Liver (tissue), 9 donors: ENCODE data around the gene OGFOD3. TPM values are rescaled to one million over a fixed set of nuclear protein-coding genes. Genes with fewer than 3 reads are reported as not detected.

ENCODE experiments used
- DNase-seq: peaks from one replicate; pipeline ENCODE4 v3.0.0-alpha.2; 2017; ENCODE audit warnings: low spot score
- H3K27ac ChIP-seq, 2 donors: one replicate each; pipeline ENCODE4 v1.7.0; 2013; ENCODE audit warnings: inconsistent platforms in 2 of 2, low read length in 2 of 2, control low read depth in 1 of 2, low read depth in 1 of 2, mild to moderate bottlenecking in 1 of 2
- H3K27me3 ChIP-seq, 4 donors: one replicate each; pipeline versions ENCODE4 v1.6.1 to v1.7.0; 2013; ENCODE audit warnings: low read length in 3 of 4, inconsistent platforms in 1 of 4, mild to moderate bottlenecking in 1 of 4, moderate library complexity in 1 of 4; ENCODE audit not compliant: control insufficient read depth in 4 of 4, insufficient read depth in 4 of 4
- H3K36me3 ChIP-seq, 4 donors: one replicate each; pipeline versions ENCODE4 v1.6.1 to v1.7.0; 2013; ENCODE audit warnings: low read length in 3 of 4, mild to moderate bottlenecking in 3 of 4, low read depth in 1 of 4, moderate library complexity in 1 of 4; ENCODE audit not compliant: control insufficient read depth in 4 of 4, insufficient read depth in 3 of 4
- H3K4me1 ChIP-seq, 4 donors: one replicate each; pipeline versions ENCODE4 v1.6.1 to v1.7.0; 2013; ENCODE audit warnings: low read length in 3 of 4, mild to moderate bottlenecking in 3 of 4, moderate library complexity in 1 of 4; ENCODE audit not compliant: control insufficient read depth in 4 of 4, insufficient read depth in 4 of 4
- H3K4me3 ChIP-seq, 3 donors: one replicate each; pipeline versions ENCODE4 v1.6.1 to v1.7.0; 2013; ENCODE audit warnings: low read length in 3 of 3, control low read depth in 1 of 3, low read depth in 1 of 3, mild to moderate bottlenecking in 1 of 3
- H3K9ac ChIP-seq, 2 donors: one replicate each; pipeline ENCODE4 v1.7.0; 2013; ENCODE audit warnings: low read length in 2 of 2, mild to moderate bottlenecking in 2 of 2, moderate library complexity in 2 of 2, control low read depth in 1 of 2, low read depth in 1 of 2
- H3K9me3 ChIP-seq, 4 donors: one replicate each; pipeline versions ENCODE4 v1.6.1 to v1.7.0; 2013; ENCODE audit warnings: low read length in 3 of 4; ENCODE audit not compliant: control insufficient read depth in 4 of 4
- ATF3 ChIP-seq: IDR thresholded peaks from 2 replicates; pipeline ENCODE4 v1.6.1; 2016; ENCODE audit warnings: antibody characterized with exemption
- CTCF ChIP-seq: fragments of 150-350 bp; IDR thresholded peaks from 2 replicates; pipeline ENCODE4 v1.5.1; 2017; ENCODE audit warnings: improper control_type of control experiment, low read depth, low read length; ENCODE audit not compliant: missing input control
- EGR1 ChIP-seq, 2 donors: IDR thresholded peaks; 2 replicates each; pipeline ENCODE4 v1.6.1; 2016 to 2018; ENCODE audit warnings: antibody characterized with exemption in 2 of 2, low read depth in 2 of 2
- FOXA1 ChIP-seq: IDR thresholded peaks from 2 replicates; pipeline ENCODE4 v1.6.1; 2016; ENCODE audit warnings: antibody characterized with exemption
- FOXA2 ChIP-seq: IDR thresholded peaks from 2 replicates; pipeline ENCODE4 v1.6.1; 2016; ENCODE audit warnings: antibody characterized with exemption
- GABPA ChIP-seq, 2 donors: IDR thresholded peaks in 1 of 2; conservative IDR thresholded peaks in 1 of 2; 2 replicates each; pipeline ENCODE4 v1.6.1; 2016; ENCODE audit warnings: antibody characterized with exemption in 2 of 2, mild to moderate bottlenecking in 1 of 2, moderate library complexity in 1 of 2
- HNF4A ChIP-seq, 2 donors: conservative IDR thresholded peaks; 2 replicates each; pipeline ENCODE4 v1.6.1; 2016; ENCODE audit warnings: antibody characterized with exemption in 2 of 2, mild to moderate bottlenecking in 2 of 2
- HNF4G ChIP-seq: IDR thresholded peaks from 2 replicates; pipeline ENCODE4 v1.6.1; 2016; ENCODE audit warnings: antibody characterized with exemption
- JUND ChIP-seq, 2 donors: IDR thresholded peaks; 2 replicates each; pipeline ENCODE4 v1.6.1; 2016; ENCODE audit warnings: antibody characterized with exemption in 2 of 2
- MAX ChIP-seq: IDR thresholded peaks from 2 replicates; pipeline ENCODE4 v1.6.1; 2016; ENCODE audit warnings: antibody characterized with exemption
- NR2F2 ChIP-seq: IDR thresholded peaks from 2 replicates; pipeline ENCODE4 v1.6.1; 2016; ENCODE audit warnings: antibody characterized with exemption
- RAD21 ChIP-seq, 2 donors: IDR thresholded peaks; 2 replicates each; pipeline ENCODE4 v1.6.1; 2016; ENCODE audit warnings: antibody characterized with exemption in 2 of 2, mild to moderate bottlenecking in 2 of 2
- REST ChIP-seq: IDR thresholded peaks from 2 replicates; pipeline ENCODE4 v1.6.1; 2016; ENCODE audit warnings: antibody characterized with exemption, mild to moderate bottlenecking
- RXRA ChIP-seq, 2 donors: IDR thresholded peaks; 2 replicates each; pipeline ENCODE4 v1.6.1; 2017 to 2018; ENCODE audit warnings: antibody characterized with exemption in 2 of 2, mild to moderate bottlenecking in 1 of 2
- SP1 ChIP-seq: IDR thresholded peaks from 2 replicates; pipeline ENCODE4 v1.6.1; 2018; ENCODE audit warnings: antibody characterized with exemption, mild to moderate bottlenecking
- TAF1 ChIP-seq: conservative IDR thresholded peaks from 2 replicates; pipeline ENCODE4 v1.6.1; 2016; ENCODE audit warnings: antibody characterized with exemption, mild to moderate bottlenecking
- YY1 ChIP-seq: IDR thresholded peaks from 2 replicates; pipeline ENCODE4 v1.6.1; 2016; ENCODE audit warnings: antibody characterized with exemption, mild to moderate bottlenecking
- WGBS: extraction: QIAGEN DNeasy Blood & Tissue Kit; methylation state at CpG from one replicate; pipeline ENCODE4 v1.1.7; 2013; 5-methylcytosine and 5-hydroxymethylcytosine counted together
- polyA plus RNA-seq, 2 donors: library from polyadenylated mRNA; stranded (reverse) in 1 of 2; unstranded in 1 of 2; fragments of 200-250 nt in 1 of 2; fragments of >200 nt in 1 of 2; fragmentation: Nextera tagmentation in 1 of 2; extraction: Ambion mirVana in 1 of 2; gene quantifications; one replicate each; pipeline versions ENCODE4 v1.2.1 to v1.2.3, GENCODE V29; 2013 to 2015
- total RNA-seq, 2 donors: library from RNA; depleted of rRNA; stranded (reverse); fragments of >200 nt; gene quantifications; one replicate each; pipeline ENCODE4 v1.2.3, GENCODE V29; 2014
- donor health status: healthy.
- donor health status: healthy.
- donor health status: healthy.
- donor health status: healthy.
- donor health status: healthy.

Gene OGFOD3
- total and polyA plus RNA-seq, 4 donors: 15.0 to 23.2 (median 18.5) TPM

- WGBS: 77% methylated on average over 11 of the region's 11 CpGs
- H3K27me3 ChIP-seq: peaks cover 0 to 3% (median 0%) of the 10 kb centered on the region in 4 donors
- no peak overlapping the region for H3K4me3 ChIP-seq
Measured at GRCh38 chr17:82355770-82356427, 62.5 kb downstream of the OGFOD3 start.

More at GRCh38 chr17:82355770-82356427, 62.5 kb downstream of the OGFOD3 start:
- H3K27ac ChIP-seq: no peak overlapping the region
- no peak for TF ChIP-seq HNF4G
- TF ChIP-seq RXRA (IDR thresholded peaks at IDR 0.05): no peak
- no peak for TF ChIP-seq SP1
- no peak for TF ChIP-seq REST
- no peak for TF ChIP-seq FOXA2
- TF ChIP-seq MAX: no peak
- no peak for TF ChIP-seq CTCF
- TF ChIP-seq NR2F2: no peak
- TF ChIP-seq FOXA1: no peak
- TF ChIP-seq TAF1: no peak
- TF ChIP-seq YY1: no peak
- no peak for TF ChIP-seq HNF4A (conservative IDR thresholded peaks at IDR 0.05)
- no peak for TF ChIP-seq RAD21 (IDR thresholded peaks at IDR 0.05)
- TF ChIP-seq JUND (IDR thresholded peaks at IDR 0.05): no peak
- TF ChIP-seq GABPA (IDR thresholded peaks at IDR 0.05 in 1 of 2, conservative IDR thresholded peaks at IDR 0.05 in 1 of 2): no peak
- TF ChIP-seq EGR1 (IDR thresholded peaks at IDR 0.05; ENCODE audit: low read depth in 2 of 2): no peak
- TF ChIP-seq ATF3: no peak
- peaks cover 0 to 4% (median 2%) of the 10 kb centered on the region in 4 donors for H3K4me1 ChIP-seq
- DNase-seq: no peak
- no peaks in the 10 kb centered on the region for H3K9me3 ChIP-seq
- H3K9ac ChIP-seq: no peak overlapping the region
- no peaks in the 10 kb centered on the region for H3K36me3 ChIP-seq
